Measurements from ENCODE around the gene SPACA6.

The SPACA6 gene

GRCh38 chr19:51739466-51740213, 46.5 kb downstream of the SPACA6 start:
- no peak for DNase-seq

GRCh38 chr19:51740356-51740755, 47.2 kb downstream of the SPACA6 start:
- no peak for DNase-seq

- no peak for DNase-seq
These were observed 49.7 kb downstream of the SPACA6 start for GRCh38 chr19:51742789-51743188.

- no peak for DNase-seq
These were observed 50.3 kb downstream of the SPACA6 start for GRCh38 chr19:51743405-51743804.

- no peak for DNase-seq
These were observed 53.6 kb downstream of the SPACA6 start for GRCh38 chr19:51746731-51747130.

- no peak for DNase-seq
These were observed 56.8 kb downstream of the SPACA6 start for GRCh38 chr19:51749979-51750378.

GRCh38 chr19:51750400-51751094, 57.4 kb downstream of the SPACA6 start:
- no peak for DNase-seq

- no peak for DNase-seq
These were observed 58.5 kb downstream of the SPACA6 start, which contains the start of gene FPR1 for GRCh38 chr19:51751655-51752054. Gene FPR1 (minus strand): TSS chr19:51751878. CDS start chr19:51746994, 4,884 bp downstream.

GRCh38 chr19:51754109-51754508, 61.0 kb downstream of the SPACA6 start:
- DNase-seq = no peak

- no peak for DNase-seq
These were observed 61.6 kb downstream of the SPACA6 start for GRCh38 chr19:51754770-51755169.
